ENCODE measurements around the gene FAU.
A peak's percentile ranks its signal among the peaks of the same experiment; 100 is the strongest.
"Not testable (repeated sequence)": the region's sequence is repeated elsewhere in the genome, so short reads cannot be mapped to it uniquely, and the experiment has no call there.

Gene FAU

GRCh38 chr11:65119670-65119995 is 2.3 kb downstream of the FAU start:
- DNase-seq (ENCODE audit: low read depth in 2 of 2) = no peak

DNA sequence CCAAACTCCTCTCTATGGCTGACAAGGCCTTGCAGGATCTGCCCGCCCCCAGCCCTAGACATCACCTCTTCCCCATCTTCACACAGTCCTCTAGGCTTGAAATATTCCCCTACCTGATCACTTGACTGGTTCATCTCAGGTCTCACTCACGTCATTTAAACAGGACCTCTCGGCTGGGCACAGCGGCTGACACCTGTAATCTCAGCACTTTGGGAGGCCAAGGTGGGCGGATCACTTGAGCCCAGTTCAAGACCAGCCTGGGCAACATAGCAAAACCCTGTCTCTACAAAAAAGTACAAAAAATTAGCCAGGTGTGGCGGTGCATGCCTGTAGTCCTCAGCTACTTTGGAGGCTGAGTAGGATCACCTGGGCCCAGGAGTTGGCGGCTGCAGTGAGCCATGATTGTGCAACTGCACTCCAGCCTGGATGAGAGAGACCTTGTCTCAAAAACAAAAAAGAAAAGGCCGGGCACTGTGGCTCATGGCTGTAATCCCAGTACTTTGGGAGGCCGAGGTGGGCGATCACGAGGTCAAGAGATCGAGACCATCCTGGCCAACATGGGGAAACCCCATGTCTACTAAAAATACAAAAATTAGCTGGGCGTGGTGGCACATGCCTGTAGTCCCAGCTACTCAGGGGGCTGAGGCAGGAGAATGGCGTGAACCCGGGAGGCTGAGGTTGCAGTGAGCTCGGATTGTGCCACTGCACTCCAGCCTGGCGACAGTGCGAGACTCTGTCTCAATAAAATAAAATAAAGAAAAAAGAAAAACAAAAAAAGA is 2.9 kb downstream of the FAU start:
- not testable (repeated sequence) for DNase-seq (ENCODE audit: low read depth in 2 of 2)

DNA sequence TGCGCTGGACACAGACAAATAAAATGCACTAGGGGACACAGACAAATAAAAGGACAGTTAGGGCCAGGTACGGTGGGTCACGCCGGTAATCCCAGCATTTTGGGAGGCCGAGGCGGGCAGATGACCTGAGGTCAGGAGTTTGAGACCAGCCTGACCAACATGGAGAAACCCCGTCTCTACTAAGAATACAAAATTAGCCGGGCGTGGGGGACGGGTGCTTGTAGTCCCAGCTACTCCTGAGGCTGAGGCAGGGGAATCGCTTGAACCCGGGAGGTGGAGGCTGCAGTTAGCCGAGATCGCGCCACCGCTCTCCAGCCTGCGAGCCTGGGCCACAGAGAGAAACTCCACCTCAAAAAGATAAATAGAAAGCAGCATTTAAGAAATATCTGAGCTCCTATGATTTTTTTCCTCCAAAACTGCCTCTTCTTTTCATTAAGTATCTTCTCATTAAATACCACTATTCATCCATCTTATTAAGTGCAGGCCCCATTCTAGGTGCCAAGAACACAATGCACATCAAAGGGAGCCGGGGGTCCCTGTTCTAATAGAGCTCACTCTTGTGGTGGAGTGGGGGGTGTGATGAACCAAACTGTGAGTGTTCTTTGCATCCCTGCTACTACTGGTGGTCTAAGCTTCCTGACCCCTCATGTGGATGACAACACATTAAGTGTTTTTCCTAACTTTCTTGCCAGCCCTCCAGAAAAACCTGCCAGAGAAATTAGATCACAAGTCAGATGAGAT is 3.7 kb downstream of the FAU start:
- no peak for DNase-seq (ENCODE audit: low read depth in 2 of 2)

GRCh38 chr11:65117206-65118096 is 4.5 kb downstream of the FAU start, which contains the start of gene ZNHIT2:
ZNHIT2 (minus strand) TSS chr11:65117701; CDS start chr11:65117653, 48 bp downstream.
- peak; percentile 100 for DNase-seq (ENCODE audit: low read depth in 2 of 2)

DNA sequence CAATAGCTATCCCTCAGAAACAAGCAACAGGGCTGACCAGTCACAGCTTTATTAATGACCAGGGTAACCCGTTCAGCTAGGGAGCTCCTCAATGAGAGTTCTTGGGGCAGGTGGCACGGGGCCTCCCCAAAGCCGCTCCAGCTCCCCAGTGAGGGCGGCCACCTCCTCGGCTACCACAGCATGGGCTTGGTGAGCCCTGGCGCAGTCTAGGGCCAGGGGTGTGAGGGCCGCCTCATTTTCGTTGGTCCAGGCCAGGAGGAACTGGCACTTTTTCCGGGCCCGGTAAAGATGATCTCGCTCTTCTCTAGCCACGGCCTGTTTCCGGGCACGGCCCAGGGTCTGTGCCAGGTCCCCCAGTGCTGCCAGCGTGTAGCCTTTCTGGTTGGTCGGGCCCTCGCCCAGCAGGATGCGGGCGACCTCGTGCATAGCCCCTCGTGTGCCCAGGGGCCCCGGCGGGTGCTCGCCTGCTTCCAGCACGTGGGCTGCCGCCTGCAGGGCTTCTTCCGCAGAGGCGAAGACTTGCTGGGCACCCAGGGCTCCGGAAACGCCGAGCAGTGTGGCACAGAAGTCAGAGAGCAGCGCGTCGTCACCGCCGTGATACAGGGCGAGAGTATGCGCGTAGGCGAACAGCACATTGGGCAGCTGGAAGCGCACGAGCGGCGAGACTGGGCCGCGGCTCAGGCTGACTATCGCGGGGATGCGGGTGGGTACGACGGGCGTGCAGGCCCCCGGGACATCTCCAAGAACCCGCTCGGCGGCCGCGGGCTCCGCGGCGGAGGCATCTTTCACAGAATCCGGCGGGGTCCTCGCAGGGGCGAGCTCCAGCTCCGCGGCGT is 5.3 kb downstream of the FAU start:
- DNase-seq (ENCODE audit: low read depth in 2 of 2) = peak in 1 of 2 donors; percentile 47

DNA sequence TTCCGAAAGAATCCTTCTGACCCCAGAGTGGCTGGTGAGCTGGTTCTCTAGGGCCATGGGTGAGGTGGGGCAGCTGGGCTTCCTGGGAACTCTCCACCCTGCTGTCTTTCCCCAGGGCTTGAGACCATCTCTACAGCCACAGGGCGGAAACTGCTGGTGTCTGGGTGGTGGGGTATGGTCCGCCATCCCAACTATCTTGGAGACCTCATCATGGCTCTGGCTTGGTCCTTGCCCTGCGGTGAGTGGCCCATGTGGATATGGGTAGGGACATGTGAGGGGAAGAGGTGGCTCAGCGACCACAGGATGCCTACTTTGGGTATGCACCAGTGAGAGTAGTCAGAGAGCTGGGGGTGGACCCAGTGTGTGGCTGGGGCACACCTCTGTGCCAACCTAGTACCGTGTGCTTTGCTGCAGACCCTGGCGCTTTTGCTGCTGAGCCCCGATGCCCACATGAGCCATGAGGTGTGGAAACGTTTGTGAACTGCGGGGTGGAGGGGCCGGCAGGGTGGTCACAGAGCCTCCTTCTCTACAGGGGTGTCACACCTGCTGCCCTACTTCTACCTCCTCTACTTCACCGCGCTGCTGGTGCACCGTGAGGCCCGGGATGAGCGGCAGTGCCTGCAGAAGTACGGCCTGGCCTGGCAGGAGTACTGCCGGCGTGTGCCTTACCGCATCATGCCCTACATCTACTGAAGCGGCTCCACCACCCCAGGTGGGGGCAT is 6.4 kb downstream of the FAU start:
- DNase-seq (ENCODE audit: low read depth in 2 of 2) = no peak

DNA sequence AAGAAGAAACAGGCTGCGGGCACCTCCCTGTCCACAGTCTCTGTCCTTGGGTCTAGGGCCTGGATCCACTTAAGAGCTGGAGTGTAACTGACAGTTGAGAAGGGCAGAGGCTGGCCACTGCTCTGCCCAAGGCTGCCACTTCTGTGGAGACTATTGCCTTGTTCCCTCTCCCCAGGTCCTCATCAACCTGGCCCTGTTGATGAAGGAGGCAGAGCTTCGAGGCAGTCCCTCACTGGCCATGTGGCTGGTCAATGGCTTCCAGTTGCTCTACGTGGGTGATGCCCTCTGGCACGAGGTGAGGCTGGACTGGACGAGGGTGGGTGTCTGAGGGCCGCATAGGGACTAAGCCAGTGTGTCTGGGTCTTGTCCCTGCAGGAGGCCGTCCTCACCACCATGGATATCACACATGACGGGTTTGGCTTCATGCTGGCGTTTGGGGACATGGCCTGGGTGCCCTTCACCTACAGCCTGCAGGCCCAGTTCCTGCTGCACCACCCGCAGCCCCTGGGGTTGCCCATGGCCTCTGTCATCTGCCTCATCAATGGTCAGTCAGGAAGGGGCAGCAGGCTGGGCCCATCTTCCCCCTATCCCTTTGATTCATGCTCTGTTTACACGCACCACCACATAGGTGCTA is 7.3 kb downstream of the FAU start:
- DNase-seq (ENCODE audit: low read depth in 2 of 2) = no peak

DNA sequence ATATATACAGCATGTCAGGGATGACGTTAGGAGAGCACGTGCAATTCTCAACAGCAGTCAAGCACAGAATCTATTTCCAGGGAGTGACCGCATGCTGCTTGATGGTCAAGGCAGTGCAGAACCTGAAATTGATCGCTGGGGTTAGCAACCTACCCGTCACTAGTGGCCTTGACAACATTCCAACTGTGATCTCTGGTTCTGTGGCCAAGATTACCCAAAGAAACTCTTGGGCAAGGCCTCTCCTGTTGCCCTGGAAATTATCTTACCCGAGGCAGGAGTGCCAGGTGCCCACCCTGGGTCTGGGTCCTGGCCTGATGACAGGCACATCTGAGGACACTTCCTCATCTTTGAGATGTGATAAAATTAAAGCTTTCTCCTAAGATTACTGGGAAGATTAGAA is 8.1 kb downstream of the FAU start:
- DNase-seq (ENCODE audit: low read depth in 2 of 2) = no peak

GRCh38 chr11:65113361-65113756 is 8.6 kb downstream of the FAU start:
- no peak for DNase-seq (ENCODE audit: low read depth in 2 of 2)

DNA sequence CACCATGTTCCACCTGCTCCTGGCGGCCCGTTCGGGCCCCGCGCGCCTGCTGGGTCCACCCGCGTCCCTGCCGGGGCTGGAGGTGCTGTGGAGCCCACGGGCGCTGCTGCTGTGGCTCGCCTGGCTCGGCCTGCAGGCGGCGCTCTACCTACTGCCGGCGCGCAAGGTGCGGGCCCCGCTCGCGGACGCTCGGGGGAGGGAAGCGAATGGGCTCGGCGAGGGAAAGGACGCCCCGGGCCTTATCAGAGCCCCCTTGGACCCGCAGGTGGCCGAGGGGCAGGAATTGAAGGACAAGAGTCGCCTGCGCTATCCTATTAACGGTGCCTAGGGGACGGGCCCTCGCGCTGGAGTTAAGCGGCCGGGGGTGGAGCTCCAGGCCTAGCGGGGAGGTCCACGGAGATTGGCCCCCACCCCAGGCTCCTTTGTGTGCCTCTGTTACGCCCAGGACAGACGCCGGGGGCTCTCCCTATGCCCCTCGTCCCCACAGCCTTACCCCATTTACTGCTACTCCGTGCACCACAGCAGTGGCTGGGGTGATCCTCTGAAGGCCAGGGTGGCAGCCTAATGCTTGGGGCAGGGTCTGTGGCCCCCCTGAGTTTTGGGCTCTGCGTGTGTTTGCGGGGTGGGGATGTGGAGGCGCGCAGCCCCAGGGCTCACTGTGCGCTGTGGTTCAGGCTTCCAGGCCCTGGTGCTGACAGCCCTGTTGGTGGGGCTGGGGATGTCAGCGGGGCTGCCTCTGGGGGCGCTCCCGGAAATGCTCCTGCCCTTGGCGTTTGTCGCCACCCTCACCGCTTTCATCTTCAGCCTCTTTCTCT is 9.2 kb downstream of the FAU start:
- peak in 1 of 2 donors; percentile 48 for DNase-seq (ENCODE audit: low read depth in 2 of 2)

DNA sequence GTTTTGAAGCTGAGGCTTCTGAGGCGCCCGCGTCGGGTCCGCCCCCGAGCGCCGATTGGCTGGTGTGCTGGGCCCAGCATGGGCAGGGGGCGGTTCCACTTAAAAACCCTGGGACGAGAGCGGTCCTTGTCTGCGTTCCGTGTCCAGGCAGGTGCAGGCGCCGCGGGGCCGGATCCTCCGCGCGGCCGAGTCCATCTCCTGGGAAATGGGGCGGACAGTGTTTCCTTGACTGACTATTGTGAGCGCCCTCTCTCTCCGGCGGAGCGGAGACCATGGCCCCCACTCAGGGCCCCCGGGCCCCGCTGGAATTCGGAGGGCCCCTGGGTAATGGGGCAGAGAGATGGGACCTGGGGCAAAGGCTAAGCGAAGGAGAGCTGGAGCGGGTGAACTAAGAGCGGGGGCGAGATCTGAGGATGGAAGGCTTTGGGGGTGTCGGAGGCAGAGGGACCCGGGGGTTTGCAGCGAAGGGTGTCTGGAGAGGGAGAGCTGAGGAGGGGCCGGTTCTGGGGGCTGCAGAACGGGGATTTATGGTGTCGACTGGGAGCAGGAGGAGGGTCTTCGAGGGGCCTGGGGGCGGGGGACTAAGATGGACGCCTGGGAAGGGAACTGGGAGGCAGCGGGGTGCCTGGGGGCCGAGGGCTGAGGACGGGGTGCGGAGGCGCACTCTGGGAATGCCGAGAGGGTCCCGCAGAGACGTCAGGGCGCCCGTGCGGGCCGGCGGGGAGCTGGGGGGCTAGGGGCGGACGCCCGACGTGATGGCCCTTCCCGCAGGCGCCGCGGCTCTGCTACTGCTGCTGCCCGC is 10.0 kb downstream of the FAU start, which contains the start of gene TM7SF2:
TSS of gene TM7SF2 (plus strand) at position 129 of the 802 bp plus-strand sequence. CDS start at position 273, 144 bp downstream.
- DNase-seq (ENCODE audit: low read depth in 2 of 2) = peak; percentile 81 to 89

DNA sequence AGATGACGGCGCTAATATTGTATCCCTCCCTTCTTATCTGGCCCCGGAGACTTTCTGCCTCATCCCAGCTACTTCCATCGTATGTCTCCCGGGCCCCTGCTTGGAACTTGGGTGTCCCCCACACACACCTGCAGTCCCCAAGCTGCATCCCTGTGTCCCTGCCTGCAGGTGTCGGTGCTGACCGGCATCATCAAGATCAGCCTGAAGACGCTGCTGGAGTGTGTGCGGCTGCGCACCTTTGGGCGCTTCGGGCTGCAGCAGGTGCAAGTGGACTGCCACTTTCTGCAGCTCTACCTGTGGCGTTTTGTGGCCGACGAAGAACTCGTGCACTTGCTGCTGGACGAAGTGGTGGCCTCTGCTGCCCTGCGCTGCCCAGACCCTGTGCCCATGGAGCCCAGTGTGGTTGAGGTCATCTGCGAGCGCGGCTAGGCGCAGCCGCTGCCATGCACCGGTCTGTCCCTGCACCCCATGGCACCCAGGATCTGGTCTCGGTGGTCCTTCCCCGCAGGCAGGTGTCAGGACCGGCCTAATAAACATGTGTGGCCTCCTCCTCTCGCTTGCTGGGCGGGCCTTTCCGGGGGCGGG is 10.7 kb downstream of the FAU start:
- no peak for DNase-seq (ENCODE audit: low read depth in 2 of 2)

DNA sequence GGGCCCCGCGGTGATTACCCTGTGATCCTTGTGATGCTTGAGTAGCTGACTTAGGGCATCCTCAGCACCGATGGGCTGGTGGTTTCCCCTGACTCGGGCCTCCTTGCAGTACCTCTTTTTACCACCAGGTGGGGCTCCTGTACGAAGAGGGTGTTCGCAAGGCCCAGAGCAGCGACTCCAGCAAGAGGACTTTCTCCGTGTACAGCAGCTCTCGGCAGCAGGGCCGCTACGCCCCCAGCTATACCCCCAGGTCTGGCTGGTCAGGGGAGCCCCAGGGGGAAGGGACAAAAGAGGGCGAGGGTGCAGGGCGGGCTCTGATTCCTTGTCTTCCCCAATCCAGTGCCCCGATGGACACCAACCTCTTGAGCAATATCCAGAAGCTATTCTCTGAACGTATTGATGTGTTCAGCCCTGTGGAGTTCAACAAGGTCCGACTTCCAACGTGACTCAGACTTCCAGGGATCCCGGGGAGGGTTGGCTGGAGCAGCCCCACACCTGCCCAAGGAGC is 11.5 kb downstream of the FAU start:
- peak; percentile 76 to 90 for DNase-seq (ENCODE audit: low read depth in 2 of 2)

- no peak for DNase-seq (ENCODE audit: low read depth in 2 of 2)
These were observed 12.4 kb downstream of the FAU start for GRCh38 chr11:65109231-65110198.

DNA sequence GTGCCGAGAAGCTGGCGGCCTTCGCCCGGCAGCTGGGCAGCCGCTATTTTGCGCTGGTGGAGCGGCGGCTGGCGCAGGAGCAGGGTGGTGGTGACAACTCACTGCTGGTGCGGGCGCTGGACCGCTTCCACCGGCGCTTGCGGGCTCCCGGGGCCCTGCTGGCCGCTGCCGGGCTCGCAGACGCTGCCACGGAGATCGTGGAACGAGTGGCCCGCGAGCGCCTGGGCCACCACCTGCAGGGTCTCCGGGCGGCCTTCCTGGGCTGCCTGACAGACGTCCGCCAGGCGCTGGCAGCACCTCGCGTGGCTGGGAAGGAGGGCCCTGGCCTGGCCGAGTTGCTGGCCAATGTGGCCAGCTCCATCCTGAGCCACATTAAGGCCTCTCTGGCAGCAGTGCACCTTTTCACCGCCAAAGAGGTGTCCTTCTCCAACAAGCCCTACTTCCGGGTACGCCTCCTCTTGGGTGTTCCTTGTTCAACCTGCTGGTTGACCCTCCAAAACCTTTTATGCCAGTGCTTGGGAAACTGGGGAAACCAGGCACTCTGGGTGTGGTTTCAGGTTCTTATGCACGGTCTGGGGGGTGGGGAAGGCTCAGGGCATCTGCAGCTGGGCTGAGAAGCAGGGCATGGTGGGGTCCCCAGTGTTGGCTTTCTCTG is 13.3 kb downstream of the FAU start:
- DNase-seq (ENCODE audit: low read depth in 2 of 2) = no peak

All from stimulated activated CD8-positive, alpha-beta memory T cell treated with anti-CD3 and anti-CD28 coated beads, Interleukin-15, amount 100 ng/mL, for 4 hours (primary cell).